ENCODE results near the gene TMEM214. TPM values are rescaled to one million over a fixed set of nuclear protein-coding genes. Genes with fewer than 3 reads are reported as not detected.

TMEM214 gene
- total and polyA plus RNA-seq, 12 donors, result 24.7 to 53.4 (median 29.4) TPM

DNA sequence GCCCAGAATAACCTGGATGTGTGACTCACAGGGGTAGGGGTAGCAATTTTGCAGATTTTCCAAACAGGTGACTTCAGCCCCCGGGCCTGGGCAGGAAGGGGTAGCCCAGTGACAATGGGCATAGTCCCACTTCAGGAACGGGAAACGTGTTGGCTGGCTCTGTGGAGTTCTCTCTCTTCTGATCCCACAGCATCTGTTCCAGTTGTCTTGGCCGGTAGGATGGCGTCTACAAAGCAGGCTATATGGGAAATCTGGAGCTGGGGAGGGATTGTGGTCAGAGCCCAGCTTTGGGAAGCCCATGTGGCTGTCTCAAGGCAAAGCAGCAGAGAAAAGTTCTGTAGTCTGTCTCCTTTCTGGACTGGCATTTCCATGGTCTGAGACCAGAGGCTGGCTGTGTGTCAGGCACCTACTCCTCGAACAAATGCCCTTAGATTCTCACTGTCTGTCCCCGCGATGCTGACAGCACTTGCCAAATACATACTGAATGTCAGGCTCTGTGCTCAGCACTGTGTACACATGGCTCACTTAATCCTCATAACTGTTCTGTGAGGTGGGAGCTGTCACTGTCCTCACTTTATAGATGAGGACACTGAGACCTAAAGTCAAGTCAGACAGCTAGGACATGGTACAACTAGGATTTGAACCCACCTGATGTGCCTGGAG lies 17.9 kb upstream of the TMEM214 start:
- peak overlapping the region in 4 of 10 donors; percentile 9 to 63 (median 39) for H3K27ac ChIP-seq
- intact Hi-C loops (cut with DNase I), result loop anchor here in 6 of 10 donors (5.0 to 10.0 kb wide), 4 partner anchors 38 to 170 kb away; partner anchors contain the start of gene DPYSL5 (in 5 of the 6)
- H3K4me1 ChIP-seq, result peaks cover 0 to 50% (median 32%) of the 10 kb centered on the region in 9 donors

DNA sequence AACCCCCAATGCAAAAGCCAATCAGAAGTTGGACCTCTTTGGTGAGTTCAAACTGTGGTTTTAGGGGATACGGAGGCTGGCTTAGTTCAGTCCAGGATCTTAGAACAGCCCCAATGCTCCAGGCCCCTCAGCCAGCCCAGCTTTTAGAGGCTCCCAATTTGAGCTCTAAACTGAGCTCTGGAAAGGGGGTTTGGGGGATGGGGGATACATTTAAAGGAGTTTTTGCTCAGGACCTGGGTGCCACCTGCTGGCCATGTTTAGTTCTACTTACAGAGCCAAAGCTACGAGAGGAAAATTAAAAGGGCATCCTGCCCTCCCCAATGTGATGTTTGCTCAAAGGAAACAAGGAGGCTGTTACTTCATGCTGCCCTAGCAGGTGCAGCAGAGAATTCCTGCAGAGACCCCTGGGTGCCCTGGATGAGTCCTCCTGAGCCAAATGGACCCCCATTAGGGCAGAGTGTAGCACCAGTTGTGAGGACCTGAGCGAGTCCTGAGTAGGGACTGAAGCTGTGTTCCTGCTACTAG lies 15.9 kb upstream of the TMEM214 start:
- Histone ChIP-seq H3K4me1 (peaks cover 0 to 67% (median 39%) of the 10 kb centered on the region in 9 donors), H3K36me3 (no peaks in the 10 kb centered on the region), H3K27me3 (no peaks in the 10 kb centered on the region), H3K4me3 (no peak overlapping the region), H3K9me3 (no peaks in the 10 kb centered on the region), H3K27ac (no peak overlapping the region)
- ATAC-seq (peak in 6 of 8 donors; percentile 30 to 67 (median 43)), DNase-seq (peak in 1 of 2 donors; percentile 48)
- 66 to 67% methylated on average over 3 of the region's 3 CpGs for WGBS, 2 donors
- intact Hi-C loops (cut with DNase I), result loop anchor here (1.0 to 10.0 kb wide), 7 partner anchors 40 to 172 kb away; partner anchors contain the start of gene DPYSL5 (in 5 of the 10)
- TF ChIP-seq, protein P1, sequence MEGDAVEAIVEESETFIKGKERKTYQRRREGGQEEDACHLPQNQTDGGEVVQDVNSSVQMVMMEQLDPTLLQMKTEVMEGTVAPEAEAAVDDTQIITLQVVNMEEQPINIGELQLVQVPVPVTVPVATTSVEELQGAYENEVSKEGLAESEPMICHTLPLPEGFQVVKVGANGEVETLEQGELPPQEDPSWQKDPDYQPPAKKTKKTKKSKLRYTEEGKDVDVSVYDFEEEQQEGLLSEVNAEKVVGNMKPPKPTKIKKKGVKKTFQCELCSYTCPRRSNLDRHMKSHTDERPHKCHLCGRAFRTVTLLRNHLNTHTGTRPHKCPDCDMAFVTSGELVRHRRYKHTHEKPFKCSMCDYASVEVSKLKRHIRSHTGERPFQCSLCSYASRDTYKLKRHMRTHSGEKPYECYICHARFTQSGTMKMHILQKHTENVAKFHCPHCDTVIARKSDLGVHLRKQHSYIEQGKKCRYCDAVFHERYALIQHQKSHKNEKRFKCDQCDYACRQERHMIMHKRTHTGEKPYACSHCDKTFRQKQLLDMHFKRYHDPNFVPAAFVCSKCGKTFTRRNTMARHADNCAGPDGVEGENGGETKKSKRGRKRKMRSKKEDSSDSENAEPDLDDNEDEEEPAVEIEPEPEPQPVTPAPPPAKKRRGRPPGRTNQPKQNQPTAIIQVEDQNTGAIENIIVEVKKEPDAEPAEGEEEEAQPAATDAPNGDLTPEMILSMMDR (IDR thresholded peaks at IDR 0.05), result peak; percentile 40 to 78 (median 68)

More for the DNA sequence above, 17.9 kb upstream of the TMEM214 start:
- Histone ChIP-seq H3K4me3 (no peak overlapping the region), H3K27me3 (no peaks in the 10 kb centered on the region), H3K9me3 (no peaks in the 10 kb centered on the region), H3K36me3 (no peaks in the 10 kb centered on the region)
- TF ChIP-seq, protein P1 (IDR thresholded peaks at IDR 0.05), result no peak
- WGBS, 2 donors, result 80 to 90% methylated on average over 8 of the region's 8 CpGs
- DNase-seq, result no peak
- peak in 1 of 8 donors; percentile 36 for ATAC-seq

DNA sequence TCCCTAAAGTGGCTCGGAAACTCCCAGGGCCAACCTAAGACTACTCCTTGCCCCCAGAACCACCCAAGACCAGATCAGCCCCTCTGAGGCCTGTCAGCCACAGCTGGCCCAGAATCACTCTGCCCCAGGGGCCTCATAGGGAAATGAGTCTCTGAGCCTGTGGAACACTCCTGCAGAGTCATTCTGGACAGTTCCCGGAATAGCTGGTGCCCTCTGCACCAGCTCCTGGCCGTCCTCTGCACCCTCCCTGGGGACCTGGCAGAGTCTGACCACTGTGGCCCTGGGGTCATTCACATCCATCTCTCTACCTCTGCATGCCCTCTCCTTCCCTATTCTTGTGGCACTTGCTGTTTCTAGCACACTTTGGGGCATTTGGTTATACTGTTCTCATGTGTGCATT lies 14.6 kb upstream of the TMEM214 start:
- H3K36me3 ChIP-seq, result peaks cover 0 to 12% (median 0%) of the 10 kb centered on the region in 9 donors
- peaks cover 0 to 67% (median 36%) of the 10 kb centered on the region in 9 donors for H3K4me1 ChIP-seq
- ATAC-seq (peak in 7 of 8 donors; percentile 27 to 79 (median 74)), DNase-seq (peak in 1 of 2 donors; percentile 30)
- H3K27ac ChIP-seq, result peak overlapping the region in 5 of 10 donors; percentile 10 to 61 (median 47)
- TF ChIP-seq, protein P1 (IDR thresholded peaks at IDR 0.05), result no peak
- H3K9me3 ChIP-seq, result no peaks in the 10 kb centered on the region
- WGBS, 2 donors, result 68 to 86% methylated on average over 3 of the region's 3 CpGs
- no peaks in the 10 kb centered on the region for H3K27me3 ChIP-seq
- intact Hi-C loops (cut with DNase I), result loop anchor here in 6 of 10 donors (5.0 to 10.0 kb wide), 4 partner anchors 41 to 173 kb away; partner anchors contain the start of gene DPYSL5 (in 5 of the 6)
- no peak overlapping the region for H3K4me3 ChIP-seq

DNA sequence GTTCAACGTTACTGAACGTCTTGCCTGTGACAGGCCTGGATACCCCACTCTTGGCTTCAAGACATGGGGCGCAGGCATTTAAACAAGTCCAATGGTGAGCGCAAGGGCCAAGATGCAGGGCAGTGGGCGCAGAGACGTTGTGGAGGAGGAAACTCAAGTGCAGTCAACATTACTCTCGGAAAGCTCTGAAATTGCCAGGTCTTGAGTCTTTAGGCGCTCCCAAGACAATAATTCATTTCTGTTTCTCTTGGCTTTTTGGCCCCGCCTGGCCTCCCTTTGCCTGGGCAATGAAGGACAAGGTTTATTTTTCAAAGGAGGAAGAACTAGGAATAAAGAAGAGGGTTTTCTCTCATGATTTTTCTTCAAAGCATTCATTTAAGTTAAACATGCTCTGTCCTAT lies 13.3 kb upstream of the TMEM214 start:
- WGBS, 2 donors, result 96 to 97% methylated on average over 9 of the region's 9 CpGs
- Histone ChIP-seq H3K36me3 (peaks cover 0 to 25% (median 4%) of the 10 kb centered on the region in 9 donors), H3K27me3 (no peaks in the 10 kb centered on the region), H3K4me1 (peaks cover 0 to 67% (median 36%) of the 10 kb centered on the region in 9 donors), H3K9me3 (no peaks in the 10 kb centered on the region), H3K27ac (peak overlapping the region in 4 of 10 donors; percentile 7 to 68 (median 55)), H3K4me3 (no peak overlapping the region)
- no peak for ATAC-seq
- TF ChIP-seq, protein P1 (IDR thresholded peaks at IDR 0.05), result no peak
- intact Hi-C loops (cut with DNase I), result loop anchor here in 6 of 10 donors (5.0 to 10.0 kb wide), 4 partner anchors 42 to 175 kb away; partner anchors contain the start of gene DPYSL5 (in 5 of the 6)
- no peak for DNase-seq
